ENCODE results near the gene FAM199X.

GRCh38 chrX:104136241-104137019, 29.8 kb upstream of the FAM199X start:
- TF ChIP-seq, protein P1, sequence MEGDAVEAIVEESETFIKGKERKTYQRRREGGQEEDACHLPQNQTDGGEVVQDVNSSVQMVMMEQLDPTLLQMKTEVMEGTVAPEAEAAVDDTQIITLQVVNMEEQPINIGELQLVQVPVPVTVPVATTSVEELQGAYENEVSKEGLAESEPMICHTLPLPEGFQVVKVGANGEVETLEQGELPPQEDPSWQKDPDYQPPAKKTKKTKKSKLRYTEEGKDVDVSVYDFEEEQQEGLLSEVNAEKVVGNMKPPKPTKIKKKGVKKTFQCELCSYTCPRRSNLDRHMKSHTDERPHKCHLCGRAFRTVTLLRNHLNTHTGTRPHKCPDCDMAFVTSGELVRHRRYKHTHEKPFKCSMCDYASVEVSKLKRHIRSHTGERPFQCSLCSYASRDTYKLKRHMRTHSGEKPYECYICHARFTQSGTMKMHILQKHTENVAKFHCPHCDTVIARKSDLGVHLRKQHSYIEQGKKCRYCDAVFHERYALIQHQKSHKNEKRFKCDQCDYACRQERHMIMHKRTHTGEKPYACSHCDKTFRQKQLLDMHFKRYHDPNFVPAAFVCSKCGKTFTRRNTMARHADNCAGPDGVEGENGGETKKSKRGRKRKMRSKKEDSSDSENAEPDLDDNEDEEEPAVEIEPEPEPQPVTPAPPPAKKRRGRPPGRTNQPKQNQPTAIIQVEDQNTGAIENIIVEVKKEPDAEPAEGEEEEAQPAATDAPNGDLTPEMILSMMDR (IDR thresholded peaks at IDR 0.05) = peak; percentile 51 to 73 (median 61)
- no peak for TF ChIP-seq POLR2A (IDR thresholded peaks at IDR 0.05)
